Effector memory CD4-positive, alpha-beta T cell (primary cell): Measurements from ENCODE around the gene RAPSN.

Experiments
- DNase-seq, 3 donors: peaks; one replicate each; pipeline ENCODE4 v3.0.0-alpha.2; 2020
- H3K27ac ChIP-seq: 2 replicates; pipeline ENCODE4 v1.7.0; 2013; ENCODE audit warnings: mild to moderate bottlenecking, low read length, moderate library complexity; ENCODE audit not compliant: insufficient read depth, poor library complexity, severe bottlenecking
- H3K27me3 ChIP-seq: replicated peaks from 2 replicates; pipeline ENCODE4 v1.7.0; 2013; ENCODE audit warnings: mild to moderate bottlenecking, low read length; ENCODE audit not compliant: insufficient read depth, control insufficient read depth, poor library complexity, severe bottlenecking
- H3K36me3 ChIP-seq: 2 replicates; pipeline ENCODE4 v1.7.0; 2013; ENCODE audit warnings: mild to moderate bottlenecking, low read length, moderate library complexity; ENCODE audit not compliant: control insufficient read depth, insufficient read depth
- H3K4me1 ChIP-seq: 2 replicates; pipeline ENCODE4 v1.7.0; 2013; ENCODE audit warnings: low read length, mild to moderate bottlenecking; ENCODE audit not compliant: control insufficient read depth, insufficient read depth, poor library complexity, severe bottlenecking
- H3K4me3 ChIP-seq: 2 replicates; pipeline ENCODE4 v1.7.0; 2013; ENCODE audit warnings: low read length, low read depth, mild to moderate bottlenecking; ENCODE audit not compliant: insufficient read depth, poor library complexity, severe bottlenecking
- H3K9me3 ChIP-seq: 2 replicates; pipeline ENCODE4 v1.7.0; 2013; ENCODE audit warnings: mild to moderate bottlenecking, low read length, moderate library complexity; ENCODE audit not compliant: control insufficient read depth

Gene RAPSN

GRCh38 chr11:47447906-47448305 lies 1.0 kb downstream of the RAPSN start:
- H3K4me3 ChIP-seq: no peak overlapping the region
- no peaks in the 10 kb centered on the region for H3K36me3 ChIP-seq
- DNase-seq: no peak
- H3K27me3 ChIP-seq: no peaks in the 10 kb centered on the region
- no peaks in the 10 kb centered on the region for H3K4me1 ChIP-seq
- H3K27ac ChIP-seq: no peak overlapping the region
- no peaks in the 10 kb centered on the region for H3K9me3 ChIP-seq

- Histone ChIP-seq H3K36me3 (no peaks in the 10 kb centered on the region), H3K4me3 (no peak overlapping the region), H3K27ac (no peak overlapping the region), H3K27me3 (no peaks in the 10 kb centered on the region), H3K4me1 (no peaks in the 10 kb centered on the region), H3K9me3 (no peaks in the 10 kb centered on the region)
- no peak for DNase-seq
Measured at GRCh38 chr11:47446833-47447232, 2.1 kb downstream of the RAPSN start.

GRCh38 chr11:47445840-47446239 lies 3.1 kb downstream of the RAPSN start:
- Histone ChIP-seq H3K4me3 (no peak overlapping the region), H3K27ac (no peak overlapping the region), H3K27me3 (no peaks in the 10 kb centered on the region), H3K36me3 (no peaks in the 10 kb centered on the region), H3K9me3 (no peaks in the 10 kb centered on the region), H3K4me1 (no peaks in the 10 kb centered on the region)
- no peak for DNase-seq

- Histone ChIP-seq H3K36me3 (no peaks in the 10 kb centered on the region), H3K4me1 (no peaks in the 10 kb centered on the region), H3K27ac (no peak overlapping the region), H3K9me3 (no peaks in the 10 kb centered on the region), H3K27me3 (no peaks in the 10 kb centered on the region), H3K4me3 (no peak overlapping the region)
- DNase-seq: no peak
Measured at GRCh38 chr11:47443817-47444216, 5.1 kb downstream of the RAPSN start.

GRCh38 chr11:47443028-47443700 lies 5.8 kb downstream of the RAPSN start:
- Histone ChIP-seq H3K27ac (no peak overlapping the region), H3K27me3 (no peaks in the 10 kb centered on the region), H3K9me3 (no peaks in the 10 kb centered on the region), H3K4me1 (no peaks in the 10 kb centered on the region), H3K36me3 (no peaks in the 10 kb centered on the region), H3K4me3 (no peak overlapping the region)
- no peak for DNase-seq

GRCh38 chr11:47442514-47442913 lies 6.4 kb downstream of the RAPSN start:
- Histone ChIP-seq H3K4me3 (no peak overlapping the region), H3K9me3 (no peaks in the 10 kb centered on the region), H3K27me3 (no peaks in the 10 kb centered on the region), H3K27ac (no peak overlapping the region), H3K4me1 (no peaks in the 10 kb centered on the region), H3K36me3 (no peaks in the 10 kb centered on the region)
- DNase-seq: no peak

- no peaks in the 10 kb centered on the region for H3K36me3 ChIP-seq
- no peaks in the 10 kb centered on the region for H3K27me3 ChIP-seq
- no peaks in the 10 kb centered on the region for H3K4me1 ChIP-seq
- no peak overlapping the region for H3K4me3 ChIP-seq
- no peak for DNase-seq
- H3K27ac ChIP-seq: no peak overlapping the region
- H3K9me3 ChIP-seq: no peaks in the 10 kb centered on the region
Measured at GRCh38 chr11:47441421-47441820, 7.5 kb downstream of the RAPSN start.

GRCh38 chr11:47440054-47440476 lies 8.9 kb downstream of the RAPSN start:
- Histone ChIP-seq H3K4me1 (no peaks in the 10 kb centered on the region), H3K36me3 (no peaks in the 10 kb centered on the region), H3K4me3 (no peak overlapping the region), H3K27me3 (no peaks in the 10 kb centered on the region), H3K9me3 (no peaks in the 10 kb centered on the region), H3K27ac (no peak overlapping the region)
- no peak for DNase-seq

- Histone ChIP-seq H3K27ac (no peak overlapping the region), H3K36me3 (no peaks in the 10 kb centered on the region), H3K4me1 (no peaks in the 10 kb centered on the region), H3K27me3 (no peaks in the 10 kb centered on the region), H3K4me3 (no peak overlapping the region), H3K9me3 (no peaks in the 10 kb centered on the region)
- no peak for DNase-seq
Measured at GRCh38 chr11:47438721-47439120, 10.2 kb downstream of the RAPSN start.

- no peaks in the 10 kb centered on the region for H3K9me3 ChIP-seq
- H3K4me1 ChIP-seq: no peaks in the 10 kb centered on the region
- no peak overlapping the region for H3K27ac ChIP-seq
- no peaks in the 10 kb centered on the region for H3K27me3 ChIP-seq
- DNase-seq: no peak
- no peak overlapping the region for H3K4me3 ChIP-seq
- no peaks in the 10 kb centered on the region for H3K36me3 ChIP-seq
Measured at GRCh38 chr11:47437746-47438418, 11.1 kb downstream of the RAPSN start.
